HEK293T (cell line): ENCODE measurements around the gene SLC7A10.

Experiments used
- BHLHE40 ChIP-seq: fragments of 450-650 bp; IDR thresholded peaks from 2 replicates; pipeline ENCODE4 v1.6.1; 2016; ENCODE audit warnings: mild to moderate bottlenecking, moderate library complexity, borderline replicate concordance
- FOXK2 ChIP-seq: fragments of 450-650 bp; IDR thresholded peaks from 2 replicates; pipeline ENCODE4 v1.6.1; 2016; ENCODE audit warnings: mild to moderate bottlenecking
- FOXM1 ChIP-seq: fragments of 450-650 bp; IDR thresholded peaks from 2 replicates; pipeline ENCODE4 v1.6.1; 2017; ENCODE audit warnings: mild to moderate bottlenecking, borderline replicate concordance
- NFRKB ChIP-seq: fragments of 450-650 bp; IDR thresholded peaks from 2 replicates; pipeline ENCODE4 v1.6.1; 2016; ENCODE audit warnings: mild to moderate bottlenecking, moderate library complexity
- SP1 ChIP-seq: fragments of 450-650 bp; IDR thresholded peaks from 2 replicates; pipeline ENCODE4 v1.6.1; 2017
- SUZ12 ChIP-seq: fragments of 450-650 bp; IDR thresholded peaks from 2 replicates; pipeline ENCODE4 v1.6.1; 2016; ENCODE audit warnings: mild to moderate bottlenecking

DNA sequence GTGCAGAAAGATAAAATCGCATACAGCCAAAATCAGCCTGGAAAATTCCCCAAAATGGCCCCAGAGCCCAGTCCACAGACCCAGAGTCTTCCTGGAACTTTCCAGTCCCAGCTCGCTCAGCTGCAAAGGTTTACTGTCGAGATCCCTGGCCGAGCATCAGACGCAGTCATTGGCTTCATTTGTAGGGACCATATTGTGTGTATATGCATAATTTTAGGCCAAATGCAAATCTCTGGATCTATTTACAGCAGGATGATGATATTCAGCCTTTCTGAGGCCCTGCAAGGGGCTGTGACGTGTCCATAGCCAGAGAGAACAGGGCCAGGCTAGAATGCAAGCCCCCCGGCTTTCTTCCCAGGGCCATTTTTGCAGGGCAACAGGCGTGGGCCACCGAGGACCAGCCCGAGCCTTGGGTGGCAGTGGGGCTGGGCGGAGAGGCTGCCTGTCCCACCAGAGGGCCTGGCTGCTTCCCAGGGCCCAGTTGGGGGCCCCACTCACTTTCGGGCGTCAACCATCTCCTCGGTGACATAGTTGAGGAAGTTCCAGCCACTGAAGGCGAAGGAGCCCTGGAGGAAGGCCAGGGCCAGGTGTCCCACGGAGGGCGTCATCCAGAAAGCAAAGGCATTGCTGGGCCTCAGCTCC is 13.7 kb downstream of the SLC7A10 start:
- TF ChIP-seq BHLHE40 = no peak
- no peak for TF ChIP-seq FOXK2
- TF ChIP-seq FOXM1 = no peak
- no peak for TF ChIP-seq SUZ12
- no peak for TF ChIP-seq NFRKB
- TF ChIP-seq SP1 = no peak
